GM20431 (cell line): ENCODE data around the gene PPM1B.
"Not testable (repeated sequence)": the region's sequence is repeated elsewhere in the genome, so short reads cannot be mapped to it uniquely, and the experiment has no call there.

Experiments used
- in situ Hi-C: fragments of 300-500 bp; cut with MseI, MboI; formaldehyde crosslinking; loops from one replicate; pipeline ENCODE4 v1.15.0; 2020; ENCODE audit warnings: low sequenced_read_pairs; ENCODE audit not compliant: unreplicated experiment

PPM1B gene

GRCh38 chr2:44168681-44169154 is at the start of gene PPM1B:
PPM1B (plus strand) TSS chr2:44168875; CDS start chr2:44201200, 32,325 bp downstream.
- in situ Hi-C loops: no loop called here

- in situ Hi-C loops: no loop called here
Observed at GRCh38 chr2:44119878-44120277, 48.8 kb upstream of the PPM1B start.

GRCh38 chr2:44120428-44120827 is 48.2 kb upstream of the PPM1B start:
- in situ Hi-C loops: no loop called here

- in situ Hi-C loops: no loop called here
Observed at GRCh38 chr2:44121899-44122298, 46.8 kb upstream of the PPM1B start.

GRCh38 chr2:44124500-44124899 is 44.2 kb upstream of the PPM1B start:
- in situ Hi-C loops: no loop called here

- in situ Hi-C loops: no loop called here
Observed at GRCh38 chr2:44126106-44126797, 42.4 kb upstream of the PPM1B start.

- in situ Hi-C loops: no loop called here
Observed at GRCh38 chr2:44130441-44130840, 38.2 kb upstream of the PPM1B start.

GRCh38 chr2:44131177-44131576 is 37.5 kb upstream of the PPM1B start:
- in situ Hi-C loops: no loop called here

- in situ Hi-C loops: not testable (repeated sequence)
Observed at GRCh38 chr2:44133602-44134001, 35.1 kb upstream of the PPM1B start.

- in situ Hi-C loops: no loop called here
Observed at GRCh38 chr2:44134848-44135247, 33.8 kb upstream of the PPM1B start.

- in situ Hi-C loops: no loop called here
Observed at GRCh38 chr2:44135296-44135695, 33.4 kb upstream of the PPM1B start.

- in situ Hi-C loops: no loop called here
Observed at GRCh38 chr2:44135771-44136170, 32.9 kb upstream of the PPM1B start.

GRCh38 chr2:44136252-44136651 is 32.4 kb upstream of the PPM1B start:
- in situ Hi-C loops: no loop called here

GRCh38 chr2:44137048-44137447 is 31.6 kb upstream of the PPM1B start:
- in situ Hi-C loops: no loop called here

GRCh38 chr2:44137872-44138551 is 30.7 kb upstream of the PPM1B start:
- in situ Hi-C loops: no loop called here

GRCh38 chr2:44139741-44140140 is 28.9 kb upstream of the PPM1B start:
- in situ Hi-C loops: no loop called here

- in situ Hi-C loops: no loop called here
Observed at GRCh38 chr2:44142306-44142705, 26.4 kb upstream of the PPM1B start.

- in situ Hi-C loops: no loop called here
Observed at GRCh38 chr2:44143701-44144100, 25.0 kb upstream of the PPM1B start.

GRCh38 chr2:44148999-44149398 is 19.7 kb upstream of the PPM1B start:
- in situ Hi-C loops: no loop called here

GRCh38 chr2:44150473-44150872 is 18.2 kb upstream of the PPM1B start:
- in situ Hi-C loops: no loop called here

- in situ Hi-C loops: no loop called here
Observed at GRCh38 chr2:44152865-44153669, 15.6 kb upstream of the PPM1B start.
